GM23248 (cell line): ENCODE measurements around the gene FAM90A26.
"Not testable (repeated sequence)": the region's sequence is repeated elsewhere in the genome, so short reads cannot be mapped to it uniquely, and the experiment has no call there.

Source experiments
- EZH2 ChIP-seq: fragments of 200-600 bp; sonication (generic); IDR thresholded peaks from 2 replicates; pipeline ENCODE4 v1.6.1; 2018; ENCODE audit warnings: antibody characterized with exemption, mild to moderate bottlenecking; ENCODE audit not compliant: insufficient read depth, poor library complexity, severe bottlenecking
- EZH2phosphoT487 ChIP-seq: fragments of 200-600 bp; sonication (generic); IDR thresholded peaks from 2 replicates; pipeline ENCODE4 v1.6.1; 2018; ENCODE audit warnings: antibody characterized with exemption, moderate library complexity, mild to moderate bottlenecking, low read depth; ENCODE audit not compliant: insufficient read depth

- TF ChIP-seq EZH2, EZH2phosphoT487: not testable (repeated sequence)
Observed at GRCh38 chr4:9131420-9131819, 38.8 kb upstream of the FAM90A26 start.
